ENCODE data around the gene FMO2.

FMO2 gene

GRCh38 chr1:171185091-171185490 lies at the start of gene FMO2:
FMO2 (plus strand) TSS chr1:171185300; CDS start chr1:171185714, 414 bp downstream.
- DNase-seq (ENCODE audit: low read depth in 3 of 3), result no peak

GRCh38 chr1:171137580-171137979 lies 47.5 kb upstream of the FMO2 start:
- no peak for DNase-seq (ENCODE audit: low read depth in 3 of 3)

GRCh38 chr1:171138980-171139379 lies 46.1 kb upstream of the FMO2 start:
- DNase-seq (ENCODE audit: low read depth in 3 of 3), result no peak

- DNase-seq (ENCODE audit: low read depth in 3 of 3), result no peak
These were observed 45.2 kb upstream of the FMO2 start for GRCh38 chr1:171139890-171140289.

GRCh38 chr1:171140401-171140800 lies 44.7 kb upstream of the FMO2 start:
- no peak for DNase-seq (ENCODE audit: low read depth in 3 of 3)

- no peak for DNase-seq (ENCODE audit: low read depth in 3 of 3)
These were observed 44.0 kb upstream of the FMO2 start for GRCh38 chr1:171140956-171141687.

- DNase-seq (ENCODE audit: low read depth in 3 of 3), result no peak
These were observed 43.2 kb upstream of the FMO2 start for GRCh38 chr1:171141688-171142415.

GRCh38 chr1:171142416-171143385 lies 42.4 kb upstream of the FMO2 start:
- no peak for DNase-seq (ENCODE audit: low read depth in 3 of 3)

GRCh38 chr1:171150156-171150555 lies 34.9 kb upstream of the FMO2 start:
- no peak for DNase-seq (ENCODE audit: low read depth in 3 of 3)

GRCh38 chr1:171152549-171152948 lies 32.6 kb upstream of the FMO2 start:
- no peak for DNase-seq (ENCODE audit: low read depth in 3 of 3)

- no peak for DNase-seq (ENCODE audit: low read depth in 3 of 3)
These were observed 29.6 kb upstream of the FMO2 start for GRCh38 chr1:171155484-171155883.

- no peak for DNase-seq (ENCODE audit: low read depth in 3 of 3)
These were observed 27.0 kb upstream of the FMO2 start for GRCh38 chr1:171158096-171158495.

- no peak for DNase-seq (ENCODE audit: low read depth in 3 of 3)
These were observed 26.5 kb upstream of the FMO2 start for GRCh38 chr1:171158551-171158950.

- DNase-seq (ENCODE audit: low read depth in 3 of 3), result no peak
These were observed 26.0 kb upstream of the FMO2 start for GRCh38 chr1:171159148-171159547.

- no peak for DNase-seq (ENCODE audit: low read depth in 3 of 3)
These were observed 24.9 kb upstream of the FMO2 start for GRCh38 chr1:171160211-171160610.

- no peak for DNase-seq (ENCODE audit: low read depth in 3 of 3)
These were observed 24.3 kb upstream of the FMO2 start for GRCh38 chr1:171160639-171161354.

- DNase-seq (ENCODE audit: low read depth in 3 of 3), result no peak
These were observed 23.7 kb upstream of the FMO2 start for GRCh38 chr1:171161431-171161830.

GRCh38 chr1:171166361-171166760 lies 18.7 kb upstream of the FMO2 start:
- no peak for DNase-seq (ENCODE audit: low read depth in 3 of 3)

GRCh38 chr1:171167785-171168184 lies 17.3 kb upstream of the FMO2 start:
- DNase-seq (ENCODE audit: low read depth in 3 of 3), result no peak

- no peak for DNase-seq (ENCODE audit: low read depth in 3 of 3)
These were observed 12.6 kb upstream of the FMO2 start for GRCh38 chr1:171172471-171172870.

- DNase-seq (ENCODE audit: low read depth in 3 of 3), result no peak
These were observed 12.0 kb upstream of the FMO2 start for GRCh38 chr1:171173069-171173468.

Measured in stimulated activated CD4-positive, alpha-beta T cell treated with anti-CD3 and anti-CD28 coated beads, TNF-alpha, amount 100 ng/mL, for 48 hours (primary cell).